GM19455 (cell line): ENCODE results near the gene PSMD14.
"Not testable (repeated sequence)": the region's sequence is repeated elsewhere in the genome, so short reads cannot be mapped to it uniquely, and the experiment has no call there.

Source experiments
- ATAC-seq: cut with Tn5 transposase; IDR thresholded peaks from one replicate; pipeline ENCODE4 v1.9.1; 2021; ENCODE audit not compliant: unreplicated experiment

The PSMD14 gene

GRCh38 chr2:161335626-161336025 lies 27.4 kb downstream of the PSMD14 start:
- no peak for ATAC-seq

GRCh38 chr2:161337247-161337646 lies 29.0 kb downstream of the PSMD14 start:
- ATAC-seq, result no peak

- ATAC-seq, result not testable (repeated sequence)
These were observed 31.3 kb downstream of the PSMD14 start for GRCh38 chr2:161339532-161339931.

- not testable (repeated sequence) for ATAC-seq
These were observed 32.7 kb downstream of the PSMD14 start for GRCh38 chr2:161340930-161341413.

- ATAC-seq, result no peak
These were observed 35.0 kb downstream of the PSMD14 start for GRCh38 chr2:161343235-161343634.

GRCh38 chr2:161344692-161345091 lies 36.5 kb downstream of the PSMD14 start:
- no peak for ATAC-seq

GRCh38 chr2:161351678-161352077 lies 43.5 kb downstream of the PSMD14 start:
- no peak for ATAC-seq

- ATAC-seq, result no peak
These were observed 44.5 kb downstream of the PSMD14 start for GRCh38 chr2:161352719-161353118.

- ATAC-seq, result no peak
These were observed 45.3 kb downstream of the PSMD14 start for GRCh38 chr2:161353543-161353942.

- ATAC-seq, result no peak
These were observed 45.9 kb downstream of the PSMD14 start for GRCh38 chr2:161354106-161354505.

GRCh38 chr2:161355106-161355505 lies 46.9 kb downstream of the PSMD14 start:
- no peak for ATAC-seq

GRCh38 chr2:161355983-161356382 lies 47.8 kb downstream of the PSMD14 start:
- ATAC-seq, result no peak

- ATAC-seq, result no peak
These were observed 48.9 kb downstream of the PSMD14 start for GRCh38 chr2:161357097-161357496.

GRCh38 chr2:161358838-161359237 lies 50.6 kb downstream of the PSMD14 start:
- no peak for ATAC-seq

GRCh38 chr2:161360095-161360654 lies 52.0 kb downstream of the PSMD14 start:
- ATAC-seq, result not testable (repeated sequence)

GRCh38 chr2:161362568-161363166 lies 54.4 kb downstream of the PSMD14 start:
- no peak for ATAC-seq

GRCh38 chr2:161367675-161368074 lies 59.5 kb downstream of the PSMD14 start:
- no peak for ATAC-seq

GRCh38 chr2:161369311-161369710 lies 61.1 kb downstream of the PSMD14 start:
- no peak for ATAC-seq

- ATAC-seq, result no peak
These were observed 62.8 kb downstream of the PSMD14 start for GRCh38 chr2:161370981-161371380.

GRCh38 chr2:161371869-161372268 lies 63.6 kb downstream of the PSMD14 start:
- no peak for ATAC-seq

GRCh38 chr2:161373942-161374341 lies 65.7 kb downstream of the PSMD14 start:
- ATAC-seq, result no peak

GRCh38 chr2:161374446-161374845 lies 66.2 kb downstream of the PSMD14 start:
- no peak for ATAC-seq

GRCh38 chr2:161379740-161380139 lies 71.5 kb downstream of the PSMD14 start:
- no peak for ATAC-seq
